GM23338 (cell line): ENCODE measurements around the gene VRK3. TPM values are rescaled to one million over a fixed set of nuclear protein-coding genes. Genes with fewer than 3 reads are reported as not detected.

Experiments
- ATAC-seq: fragments of 200-7000 bp; cut with Tn5 transposase; 3 replicates; pipeline ENCODE4 v1.9.1; 2020
- DNase-seq: peaks from one replicate; pipeline ENCODE4 v3.0.0-alpha.2; 2015; ENCODE audit warnings: low spot score
- H2AFZ ChIP-seq: fragments of 200-600 bp; sonication (generic); 2 replicates; pipeline ENCODE4 v1.8.0; 2016; ENCODE audit warnings: antibody characterized with exemption, mild to moderate bottlenecking, moderate library complexity
- H3F3A ChIP-seq: fragments of 200-600 bp; sonication (generic); replicated peaks from 2 replicates; pipeline ENCODE4 v1.8.0; 2017; ENCODE audit warnings: antibody characterized with exemption, mixed run types, low read depth
- H3K27ac ChIP-seq: fragments of 200-600 bp; sonication (generic); 2 replicates; pipeline ENCODE4 v1.6.1; 2016; ENCODE audit warnings: low read depth
- H3K27me3 ChIP-seq: fragments of 200-600 bp; sonication (generic); 2 replicates; pipeline ENCODE4 v1.8.0; 2016; ENCODE audit warnings: mild to moderate bottlenecking, mixed run types, moderate library complexity; ENCODE audit not compliant: insufficient read depth
- H3K36me3 ChIP-seq: fragments of 200-600 bp; sonication (generic); 2 replicates; pipeline ENCODE4 v1.8.0; 2016; ENCODE audit warnings: mild to moderate bottlenecking; ENCODE audit not compliant: insufficient read depth
- H3K4me1 ChIP-seq: fragments of 200-600 bp; sonication (generic); 2 replicates; pipeline ENCODE4 v1.8.0; 2016; ENCODE audit warnings: mild to moderate bottlenecking, moderate library complexity; ENCODE audit not compliant: insufficient read depth
- H3K4me2 ChIP-seq: fragments of 200-600 bp; sonication (generic); 2 replicates; pipeline ENCODE4 v1.7.1; 2017; ENCODE audit warnings: mixed run types
- H3K4me3 ChIP-seq: fragments of 200-600 bp; sonication (generic); 2 replicates; pipeline ENCODE4 v1.6.1; 2016; ENCODE audit warnings: mixed run types
- H3K79me2 ChIP-seq: fragments of 200-600 bp; sonication (generic); replicated peaks from 2 replicates; pipeline ENCODE4 v1.8.0; 2017; ENCODE audit warnings: mild to moderate bottlenecking; ENCODE audit not compliant: insufficient read depth
- H3K9me2 ChIP-seq: fragments of 200-600 bp; sonication (generic); 2 replicates; pipeline ENCODE4 v1.8.0; 2017; ENCODE audit not compliant: insufficient read depth
- H4K20me1 ChIP-seq: fragments of 200-600 bp; sonication (generic); replicated peaks from 2 replicates; pipeline ENCODE4 v1.8.0; 2017; ENCODE audit warnings: mild to moderate bottlenecking; ENCODE audit not compliant: insufficient read depth
- H3K27ac Mint-ChIP-seq: 2 replicates; pipeline ENCODE4 v1.8.0; 2020; ENCODE audit warnings: inconsistent platforms, mild to moderate bottlenecking, moderate library complexity, mixed read lengths
- H3K27me3 Mint-ChIP-seq: 3 replicates; pipeline ENCODE4 v1.8.0; 2022; ENCODE audit warnings: low read depth, mild to moderate bottlenecking, moderate library complexity, mixed read lengths, inconsistent platforms; ENCODE audit not compliant: insufficient read depth, poor library complexity
- H3K36me3 Mint-ChIP-seq: 3 replicates; pipeline ENCODE4 v1.8.0; 2021; ENCODE audit warnings: low read depth, mild to moderate bottlenecking, inconsistent platforms, moderate library complexity, mixed read lengths
- H3K4me1 Mint-ChIP-seq: 3 replicates; pipeline ENCODE4 v1.8.0; 2020; ENCODE audit warnings: mild to moderate bottlenecking, inconsistent platforms, mixed read lengths
- H3K4me3 Mint-ChIP-seq: 3 replicates; pipeline ENCODE4 v1.8.0; 2021; ENCODE audit warnings: moderate library complexity, mild to moderate bottlenecking, inconsistent platforms, mixed read lengths
- H3K9me3 Mint-ChIP-seq: 3 replicates; pipeline ENCODE4 v1.8.0; 2020; ENCODE audit warnings: moderate library complexity, mild to moderate bottlenecking, inconsistent platforms, mixed read lengths
- CREB1 ChIP-seq: fragments of 250-450 bp; sonication (Bioruptor Pico); IDR thresholded peaks from 2 replicates; pipeline ENCODE4 v1.5.0; 2020; ENCODE audit warnings: low read depth, mild to moderate bottlenecking, moderate library complexity
- EZH2 ChIP-seq: fragments of 200-600 bp; sonication (generic); IDR thresholded peaks from one replicate; pipeline ENCODE4 v1.8.0; 2017; ENCODE audit warnings: antibody characterized with exemption, mild to moderate bottlenecking, low read depth; ENCODE audit not compliant: unreplicated experiment
- EZH2phosphoT487 ChIP-seq: fragments of 200-600 bp; sonication (generic); IDR thresholded peaks from one replicate; pipeline ENCODE4 v1.8.1; 2018; ENCODE audit warnings: antibody characterized with exemption; ENCODE audit not compliant: unreplicated experiment
- JUNB ChIP-seq: IDR thresholded peaks from one replicate; pipeline ENCODE4 v1.6.1; 2016; ENCODE audit warnings: antibody characterized with exemption; ENCODE audit not compliant: unreplicated experiment
- NANOG ChIP-seq: IDR thresholded peaks from 2 replicates; pipeline ENCODE4 v1.6.1; 2016; ENCODE audit warnings: antibody characterized with exemption, borderline replicate concordance
- POLR2AphosphoS5 ChIP-seq: IDR thresholded peaks from 2 replicates; pipeline ENCODE4 v1.6.1; 2016; ENCODE audit warnings: antibody characterized with exemption, low read depth
- ZNF114 ChIP-seq: fragments of 250-450 bp; sonication (Bioruptor Pico); IDR thresholded peaks from 2 replicates; pipeline ENCODE4 v1.5.0; 2020; ENCODE audit warnings: mild to moderate bottlenecking, moderate library complexity
- polyA plus RNA-seq: library from polyadenylated mRNA; unstranded; fragments of >200 nt; fragmentation: Nextera tagmentation; extraction: Ambion mirVana; gene quantifications from 2 replicates; pipeline ENCODE4 v1.2.1, GENCODE V29; 2016
- total RNA-seq: library from RNA; depleted of rRNA; stranded (reverse); fragments of >200 nt; shearing (Covaris generic); gene quantifications from 2 replicates; pipeline ENCODE4 v1.2.3, GENCODE V29; 2014
- TF ChIP-seq, protein P1 (sequence below), 2 experiments: fragments of 200-600 bp in 1 of 2; sonication (generic) in 1 of 2; conservative IDR thresholded peaks; 2 replicates each; pipeline versions ENCODE4 v1.5.1 to v1.6.1; 2016 to 2017; ENCODE audit warnings: antibody characterized with exemption in 2 of 2, low read depth in 2 of 2, mild to moderate bottlenecking in 2 of 2, moderate library complexity in 1 of 2
- TF ChIP-seq, protein P2 (sequence below): IDR thresholded peaks from one replicate; pipeline ENCODE4 v1.6.1; 2018; ENCODE audit warnings: antibody characterized with exemption; ENCODE audit not compliant: unreplicated experiment

VRK3 gene
- total and polyA plus RNA-seq, 2 experiments from 2014 or later = 17.4 to 29.1 TPM

DNA sequence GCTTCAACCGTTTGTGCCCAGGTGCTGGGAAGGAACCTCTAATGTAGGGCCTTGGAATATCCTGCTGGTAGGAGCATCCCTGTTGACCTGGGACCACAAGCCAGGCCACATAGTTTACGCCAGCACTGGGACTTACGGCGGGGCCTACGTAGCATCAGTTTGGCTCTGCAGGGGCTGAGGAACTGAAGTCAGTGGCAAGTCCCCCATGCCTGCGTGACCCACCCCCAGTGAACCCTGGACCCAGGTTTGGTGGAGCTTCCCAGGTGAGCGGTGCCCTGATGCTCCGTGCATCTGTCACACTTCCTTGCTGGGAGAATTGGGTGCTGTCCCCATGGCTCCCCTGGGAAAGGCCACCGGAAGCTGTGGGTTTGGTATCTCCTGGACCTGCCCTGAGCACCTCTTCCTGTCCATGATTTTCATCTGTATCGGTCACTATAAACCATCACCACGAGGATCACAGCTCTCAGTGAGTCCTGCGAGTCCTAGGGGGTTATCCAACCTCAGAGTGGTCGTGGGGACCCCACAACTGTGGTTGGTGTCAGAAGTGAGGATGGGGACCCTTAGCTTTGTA, 74.1 kb downstream of the VRK3 start:
- H3K4me1 Mint-ChIP-seq = peaks cover 23% of the 10 kb centered on the region
- H3K27ac Mint-ChIP-seq = no peak overlapping the region
- H3F3A ChIP-seq = no peaks in the 10 kb centered on the region
- H3K36me3 Mint-ChIP-seq = no peaks in the 10 kb centered on the region; the same call in 2 of the 3 replicates
- no peak overlapping the region for H3K4me3 ChIP-seq
- H3K4me3 Mint-ChIP-seq = no peak overlapping the region
- H3K9me3 Mint-ChIP-seq = peaks cover 12% of the 10 kb centered on the region
- no peaks in the 10 kb centered on the region for H3K36me3 ChIP-seq
- TF ChIP-seq POLR2AphosphoS5 = no peak
- no peaks in the 10 kb centered on the region for H4K20me1 ChIP-seq
- DNase-seq (no peak), ATAC-seq (no peak)
- H3K4me1 ChIP-seq = peaks cover 17% of the 10 kb centered on the region; the same call in 1 of the 2 replicates
- peaks cover 14% of the 10 kb centered on the region for H3K27me3 Mint-ChIP-seq
- no peaks in the 10 kb centered on the region for H3K27me3 ChIP-seq
- no peak overlapping the region for H3K27ac ChIP-seq
- no peaks in the 10 kb centered on the region for H3K9me2 ChIP-seq
- H3K79me2 ChIP-seq = no peaks in the 10 kb centered on the region
- no peak overlapping the region for H2AFZ ChIP-seq
- no peak overlapping the region for H3K4me2 ChIP-seq

DNA sequence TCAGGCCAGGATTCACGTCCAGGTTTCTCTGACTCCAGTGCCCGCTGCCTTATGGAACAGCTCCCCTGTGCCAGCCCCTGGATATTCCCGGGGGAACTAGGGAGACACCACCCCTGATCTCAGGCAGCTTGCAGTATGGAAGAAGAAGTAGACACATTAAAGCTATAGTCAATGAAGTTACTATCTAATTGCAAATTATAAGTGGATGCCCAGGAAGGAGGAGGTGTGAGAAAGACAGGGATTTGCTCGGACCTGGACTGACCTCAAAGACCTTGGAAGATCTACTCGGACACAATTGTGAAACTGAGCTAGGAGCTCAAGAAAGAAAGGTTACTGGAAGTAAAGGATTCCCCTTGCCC, 74.6 kb downstream of the VRK3 start:
- Mint-ChIP-seq H3K27ac (no peak overlapping the region), H3K36me3 (no peaks in the 10 kb centered on the region; the same call in 2 of the 3 replicates), H3K9me3 (peaks cover 12% of the 10 kb centered on the region), H3K4me3 (no peak overlapping the region), H3K27me3 (peaks cover 14% of the 10 kb centered on the region), H3K4me1 (peaks cover 23% of the 10 kb centered on the region)
- TF ChIP-seq JUNB (no peak), CREB1 (CRISPR knock-in tag) (no peak), EZH2phosphoT487 (no peak), NANOG (no peak), EZH2 (no peak), ZNF114 (CRISPR knock-in tag) (no peak)
- TF ChIP-seq, protein P1, sequence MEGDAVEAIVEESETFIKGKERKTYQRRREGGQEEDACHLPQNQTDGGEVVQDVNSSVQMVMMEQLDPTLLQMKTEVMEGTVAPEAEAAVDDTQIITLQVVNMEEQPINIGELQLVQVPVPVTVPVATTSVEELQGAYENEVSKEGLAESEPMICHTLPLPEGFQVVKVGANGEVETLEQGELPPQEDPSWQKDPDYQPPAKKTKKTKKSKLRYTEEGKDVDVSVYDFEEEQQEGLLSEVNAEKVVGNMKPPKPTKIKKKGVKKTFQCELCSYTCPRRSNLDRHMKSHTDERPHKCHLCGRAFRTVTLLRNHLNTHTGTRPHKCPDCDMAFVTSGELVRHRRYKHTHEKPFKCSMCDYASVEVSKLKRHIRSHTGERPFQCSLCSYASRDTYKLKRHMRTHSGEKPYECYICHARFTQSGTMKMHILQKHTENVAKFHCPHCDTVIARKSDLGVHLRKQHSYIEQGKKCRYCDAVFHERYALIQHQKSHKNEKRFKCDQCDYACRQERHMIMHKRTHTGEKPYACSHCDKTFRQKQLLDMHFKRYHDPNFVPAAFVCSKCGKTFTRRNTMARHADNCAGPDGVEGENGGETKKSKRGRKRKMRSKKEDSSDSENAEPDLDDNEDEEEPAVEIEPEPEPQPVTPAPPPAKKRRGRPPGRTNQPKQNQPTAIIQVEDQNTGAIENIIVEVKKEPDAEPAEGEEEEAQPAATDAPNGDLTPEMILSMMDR (conservative IDR thresholded peaks at IDR 0.05; ENCODE audit: low read depth in 2 of 2) = no peak
- TF ChIP-seq, protein P2, sequence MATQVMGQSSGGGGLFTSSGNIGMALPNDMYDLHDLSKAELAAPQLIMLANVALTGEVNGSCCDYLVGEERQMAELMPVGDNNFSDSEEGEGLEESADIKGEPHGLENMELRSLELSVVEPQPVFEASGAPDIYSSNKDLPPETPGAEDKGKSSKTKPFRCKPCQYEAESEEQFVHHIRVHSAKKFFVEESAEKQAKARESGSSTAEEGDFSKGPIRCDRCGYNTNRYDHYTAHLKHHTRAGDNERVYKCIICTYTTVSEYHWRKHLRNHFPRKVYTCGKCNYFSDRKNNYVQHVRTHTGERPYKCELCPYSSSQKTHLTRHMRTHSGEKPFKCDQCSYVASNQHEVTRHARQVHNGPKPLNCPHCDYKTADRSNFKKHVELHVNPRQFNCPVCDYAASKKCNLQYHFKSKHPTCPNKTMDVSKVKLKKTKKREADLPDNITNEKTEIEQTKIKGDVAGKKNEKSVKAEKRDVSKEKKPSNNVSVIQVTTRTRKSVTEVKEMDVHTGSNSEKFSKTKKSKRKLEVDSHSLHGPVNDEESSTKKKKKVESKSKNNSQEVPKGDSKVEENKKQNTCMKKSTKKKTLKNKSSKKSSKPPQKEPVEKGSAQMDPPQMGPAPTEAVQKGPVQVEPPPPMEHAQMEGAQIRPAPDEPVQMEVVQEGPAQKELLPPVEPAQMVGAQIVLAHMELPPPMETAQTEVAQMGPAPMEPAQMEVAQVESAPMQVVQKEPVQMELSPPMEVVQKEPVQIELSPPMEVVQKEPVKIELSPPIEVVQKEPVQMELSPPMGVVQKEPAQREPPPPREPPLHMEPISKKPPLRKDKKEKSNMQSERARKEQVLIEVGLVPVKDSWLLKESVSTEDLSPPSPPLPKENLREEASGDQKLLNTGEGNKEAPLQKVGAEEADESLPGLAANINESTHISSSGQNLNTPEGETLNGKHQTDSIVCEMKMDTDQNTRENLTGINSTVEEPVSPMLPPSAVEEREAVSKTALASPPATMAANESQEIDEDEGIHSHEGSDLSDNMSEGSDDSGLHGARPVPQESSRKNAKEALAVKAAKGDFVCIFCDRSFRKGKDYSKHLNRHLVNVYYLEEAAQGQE = no peak
- Histone ChIP-seq H3K4me2 (no peak overlapping the region), H3K36me3 (no peaks in the 10 kb centered on the region), H3K4me1 (peaks cover 17% of the 10 kb centered on the region; the same call in 1 of the 2 replicates), H4K20me1 (no peaks in the 10 kb centered on the region), H2AFZ (no peak overlapping the region), H3F3A (no peaks in the 10 kb centered on the region), H3K79me2 (no peaks in the 10 kb centered on the region), H3K27me3 (no peaks in the 10 kb centered on the region), H3K27ac (no peak overlapping the region), H3K9me2 (no peaks in the 10 kb centered on the region), H3K4me3 (no peak overlapping the region)
- ATAC-seq (no peak), DNase-seq (no peak)
